H1 (cell line): ENCODE data around the gene IFI30. TPM values are rescaled to one million over a fixed set of nuclear protein-coding genes. Genes with fewer than 3 reads are reported as not detected.

Source experiments
- CTCF ChIA-PET: fragments of 300-600 bp; sonication (Branson Sonifier 250); formaldehyde crosslinking; loops from one replicate; lab custom pipeline; 2021; ENCODE audit not compliant: partially characterized antibody; lab: Charles Lee
- POLR2A ChIA-PET: fragments of 300-600 bp; sonication (Branson Sonifier 250); formaldehyde crosslinking; loops from one replicate; lab custom pipeline; 2021; ENCODE audit warnings: inconsistent platforms; ENCODE audit not compliant: partially characterized antibody; lab: Charles Lee
- DNase-seq, 2 experiments: peaks; one replicate each; pipeline versions ENCODE4 v3.0.0 to v3.0.0-alpha.2; 2010 to 2022; ENCODE audit warnings: low spot score in 2 of 2, low read depth in 1 of 2, mixed read lengths in 1 of 2
- FAIRE-seq: peaks from 2 replicates; lab custom pipeline; 2011; peaks lifted over from hg19 to GRCh38; lab: Jason Lieb, UNC
- H2AFZ ChIP-seq: 2 replicates; pipeline ENCODE4 v1.8.1; 2012; ENCODE audit warnings: low read length, inconsistent platforms
- H2AK5ac ChIP-seq: 2 replicates; pipeline ENCODE4 v1.6.1; 2013; ENCODE audit warnings: low read depth, low read length
- H2BK120ac ChIP-seq: replicated peaks from 2 replicates; pipeline ENCODE3; 2013; ENCODE audit warnings: low read depth, low read length, inconsistent platforms
- H2BK12ac ChIP-seq: 2 replicates; pipeline ENCODE4 v1.6.1; 2013; ENCODE audit warnings: low read depth, low read length
- H2BK15ac ChIP-seq: 2 replicates; pipeline ENCODE4 v1.6.1; 2013; ENCODE audit warnings: low read length
- H2BK20ac ChIP-seq: 2 replicates; pipeline ENCODE4 v1.6.1; 2013; ENCODE audit warnings: low read length
- H2BK5ac ChIP-seq: 2 replicates; pipeline ENCODE4 v1.6.1; 2013; ENCODE audit warnings: low read depth, low read length
- H3K14ac ChIP-seq: 2 replicates; pipeline ENCODE4 v1.6.1; 2013; ENCODE audit warnings: inconsistent platforms; ENCODE audit not compliant: insufficient read length
- H3K18ac ChIP-seq: 2 replicates; pipeline ENCODE4 v1.6.1; 2013; ENCODE audit warnings: low read length; ENCODE audit errors: extremely low read depth
- H3K23ac ChIP-seq: 2 replicates; pipeline ENCODE4 v1.6.1; 2013; ENCODE audit warnings: inconsistent platforms; ENCODE audit not compliant: insufficient read length
- H3K23me2 ChIP-seq: 2 replicates; pipeline ENCODE4 v1.6.1; 2013; ENCODE audit warnings: low read depth, low read length
- H3K27ac ChIP-seq: 2 replicates; pipeline ENCODE4 v1.6.1; 2011; ENCODE audit warnings: low read depth, low read length, inconsistent platforms
- H3K27me3 ChIP-seq, 4 experiments: replicated peaks in 1 of 4; 1 replicate in 1 of 4; 2 replicates in 3 of 4; pipeline versions ENCODE4 v1.6.1 to v1.8.1; 2011 to 2013; ENCODE audit warnings: low read length in 3 of 4, mild to moderate bottlenecking in 3 of 4, inconsistent platforms in 2 of 4, mixed read lengths in 2 of 4, moderate library complexity in 1 of 4; ENCODE audit not compliant: control insufficient read depth in 3 of 4, insufficient read depth in 3 of 4; ENCODE audit errors: extremely low read depth in 1 of 4
- H3K36me3 ChIP-seq, 4 experiments: 2 replicates each; pipeline versions ENCODE4 v1.6.1 to v1.8.1; 2011 to 2013; ENCODE audit warnings: mild to moderate bottlenecking in 4 of 4, low read length in 3 of 4, moderate library complexity in 2 of 4, control low read depth in 1 of 4, inconsistent platforms in 1 of 4; ENCODE audit not compliant: insufficient read depth in 4 of 4, control insufficient read depth in 2 of 4
- H3K4ac ChIP-seq: replicated peaks from 2 replicates; pipeline ENCODE3; 2013; ENCODE audit warnings: low read length, low read depth, mixed read lengths, inconsistent platforms; ENCODE audit not compliant: insufficient read length
- H3K4me1 ChIP-seq, 4 experiments: replicated peaks in 1 of 4; 1 replicate in 1 of 4; 2 replicates in 3 of 4; pipeline versions ENCODE4 v1.6.1 to v1.8.1; 2011 to 2013; ENCODE audit warnings: low read length in 3 of 4, inconsistent platforms in 2 of 4, mixed read lengths in 1 of 4; ENCODE audit not compliant: insufficient read depth in 4 of 4, control insufficient read depth in 3 of 4
- H3K4me2 ChIP-seq, 2 experiments: 2 replicates each; pipeline versions ENCODE4 v1.6.1 to v1.8.1; 2011 to 2013; ENCODE audit warnings: low read depth in 2 of 2, low read length in 2 of 2, control low read depth in 1 of 2, inconsistent platforms in 1 of 2, mild to moderate bottlenecking in 1 of 2; ENCODE audit not compliant: insufficient read depth in 1 of 2
- H3K4me3 ChIP-seq, 4 experiments: fragments of 200-600, 300-600 bp in 1 of 4; sonication (generic), shearing (Covaris generic), sonication (Bioruptor Twin) in 1 of 4; 2 replicates each; pipeline versions ENCODE4 v1.5.1 to v1.8.1; 2011 to 2016; ENCODE audit warnings: low read length in 4 of 4, low read depth in 3 of 4, control low read depth in 2 of 4, inconsistent platforms in 2 of 4, mild to moderate bottlenecking in 2 of 4, mixed read lengths in 1 of 4, moderate library complexity in 1 of 4; ENCODE audit not compliant: insufficient read depth in 2 of 4; ENCODE audit errors: extremely low read depth in 1 of 4
- H3K56ac ChIP-seq: replicated peaks from 2 replicates; pipeline ENCODE3; 2013; ENCODE audit warnings: low read depth, mild to moderate bottlenecking, mixed read lengths, low read length, inconsistent platforms; ENCODE audit not compliant: insufficient read length
- H3K79me1 ChIP-seq: 2 replicates; pipeline ENCODE4 v1.6.1; 2013; ENCODE audit warnings: low read depth, low read length, control low read depth
- H3K79me2 ChIP-seq, 2 experiments: 2 replicates each; pipeline versions ENCODE4 v1.6.1 to v1.8.1; 2012 to 2013; ENCODE audit warnings: low read length in 2 of 2, mild to moderate bottlenecking in 2 of 2, inconsistent platforms in 1 of 2; ENCODE audit not compliant: insufficient read depth in 2 of 2, control insufficient read depth in 1 of 2
- H3K9ac ChIP-seq, 4 experiments: replicated peaks in 1 of 4; 1 replicate in 1 of 4; 2 replicates in 3 of 4; pipeline versions ENCODE4 v1.6.1 to v1.8.1; 2011 to 2013; ENCODE audit warnings: low read depth in 3 of 4, low read length in 3 of 4, control low read depth in 2 of 4, mild to moderate bottlenecking in 2 of 4, moderate library complexity in 2 of 4, inconsistent platforms in 1 of 4; ENCODE audit errors: extremely low read depth in 1 of 4
- H3K9me3 ChIP-seq, 2 experiments: 2 replicates each; pipeline versions ENCODE4 v1.6.1 to v1.8.1; 2012 to 2013; ENCODE audit warnings: mild to moderate bottlenecking in 2 of 2, moderate library complexity in 2 of 2, control low read depth in 1 of 2, inconsistent platforms in 1 of 2, low read depth in 1 of 2, low read length in 1 of 2, mixed read lengths in 1 of 2; ENCODE audit not compliant: insufficient read depth in 2 of 2
- H4K20me1 ChIP-seq, 2 experiments: replicated peaks in 1 of 2; 2 replicates each; pipeline versions ENCODE3 to v1.8.1; 2011 to 2013; ENCODE audit warnings: inconsistent platforms in 2 of 2, low read length in 2 of 2, mild to moderate bottlenecking in 1 of 2; ENCODE audit not compliant: insufficient read depth in 2 of 2, control insufficient read depth in 1 of 2
- H4K5ac ChIP-seq: 2 replicates; pipeline ENCODE4 v1.6.1; 2013; ENCODE audit warnings: low read length, low read depth, mixed read lengths, inconsistent platforms; ENCODE audit not compliant: insufficient read length
- H4K8ac ChIP-seq: 2 replicates; pipeline ENCODE4 v1.8.0; 2013; ENCODE audit warnings: mild to moderate bottlenecking, moderate library complexity, low read length, inconsistent platforms; ENCODE audit not compliant: insufficient read depth; ENCODE audit errors: extremely low read depth
- H4K91ac ChIP-seq: replicated peaks from 2 replicates; pipeline ENCODE3; 2013; ENCODE audit warnings: low read length, mixed read lengths, inconsistent platforms; ENCODE audit not compliant: insufficient read length
- ASH2L ChIP-seq: fragments of 200-600, 300-600 bp; sonication (generic); IDR thresholded peaks from one replicate; pipeline ENCODE4 v1.7.1; 2017; ENCODE audit warnings: low read length
- NRF1 ChIP-seq: IDR thresholded peaks from 2 replicates; pipeline ENCODE4 v1.6.1; 2011; ENCODE audit warnings: mild to moderate bottlenecking, low read depth, low read length, improper control_type of control experiment
- WGBS, 2 experiments: shearing (Covaris generic) in 1 of 2; methylation state at CpG; one replicate each; pipeline versions ENCODE4 v1.1.6 to v1.1.7; 2013 to 2015; ENCODE audit warnings: low lambda C conversion rate in 2 of 2, mixed read lengths in 2 of 2, inconsistent platforms in 1 of 2, low coverage in 1 of 2, missing lambda C conversion rate in 1 of 2; ENCODE audit not compliant: insufficient replicate concordance in 2 of 2, insufficient coverage in 1 of 2, insufficient read length in 1 of 2; ENCODE audit errors: extremely low coverage in 1 of 2, missing lambda C conversion rate in 1 of 2; 5-methylcytosine and 5-hydroxymethylcytosine counted together
- polyA plus RNA-seq, 7 experiments: library from polyadenylated mRNA; depleted of rRNA in 3 of 7; stranded (reverse) in 5 of 7; unstranded in 2 of 7; fragments of >200 nt in 5 of 7; fragments of 200-250 nt in 2 of 7; gene quantifications; 1 replicate in 5 of 7; 2 replicates in 1 of 7; 4 replicates in 1 of 7; pipeline versions ENCODE4 v1.2.1 to v1.2.3, GENCODE V29; 2011 to 2013; ENCODE audit warnings: missing spikeins in 2 of 7, mixed read lengths in 2 of 7
- total RNA-seq: library from RNA; stranded (reverse); fragmentation: NEBNext Ultra II Directional; extraction: Animal tissue kit (Norgen Biotek cat#: 25700); gene quantifications from 2 replicates; pipeline ENCODE4 v1.2.1, GENCODE V29; 2021

The IFI30 gene
- total and polyA plus RNA-seq, 2 of the 8 experiments (the other 6 are each of a cell fraction or from before 2014, with no cell fraction given): 28.9 to 62.4 TPM

DNA sequence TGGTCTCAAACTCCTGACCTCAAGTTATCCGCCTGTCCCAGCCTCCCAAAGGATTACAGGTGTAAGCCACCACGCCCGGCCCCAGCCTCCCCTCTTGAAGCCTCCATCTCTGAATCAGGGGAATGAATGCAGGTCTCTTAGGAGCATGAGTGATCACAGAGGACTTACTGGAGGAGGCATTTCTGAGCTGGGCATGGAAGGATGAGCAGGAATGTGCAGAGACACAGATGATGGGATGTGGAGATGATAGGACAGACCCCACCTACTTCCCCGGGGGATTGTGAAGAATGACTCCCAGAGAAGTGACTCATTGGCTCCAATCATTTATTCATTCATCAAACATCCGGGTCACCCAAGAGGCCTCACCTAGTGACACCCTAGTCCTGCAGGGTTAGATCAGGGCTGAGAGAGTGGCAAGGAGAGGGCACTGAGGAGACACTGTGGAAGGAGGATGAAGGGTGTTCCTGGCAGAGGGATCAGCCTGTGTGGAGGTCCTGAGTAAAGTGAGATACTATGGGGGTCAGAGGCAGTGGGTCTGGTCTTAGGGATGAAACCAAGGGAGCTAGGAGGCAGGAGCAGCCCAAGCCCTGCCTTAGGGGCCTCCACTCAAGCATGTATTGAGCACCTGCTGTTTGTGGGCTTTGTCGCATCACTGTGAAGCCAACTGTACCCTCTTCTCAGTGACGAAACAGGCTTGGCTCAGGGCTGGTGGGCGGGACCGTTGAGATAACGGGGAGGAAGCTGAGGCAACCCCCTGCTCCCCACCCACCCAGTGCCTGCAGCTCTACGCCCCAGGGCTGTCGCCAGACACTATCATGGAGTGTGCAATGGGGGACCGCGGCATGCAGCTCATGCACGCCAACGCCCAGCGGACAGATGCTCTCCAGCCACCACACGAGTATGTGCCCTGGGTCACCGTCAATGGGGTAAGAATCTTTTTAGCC is 3.0 kb downstream of the IFI30 start:
- FAIRE-seq (no peak), DNase-seq (no peak)
- ChIA-PET POLR2A (interaction anchor here (0.7 to 0.8 kb wide), 2 partner anchors 10 to 16 kb away, joined by 3 read pairs; partner anchors contain the start of gene MPV17L2), CTCF (interaction anchor here (1.4 to 4.4 kb wide), 6 partner anchors 9 to 117 kb away, joined by 3 to 21 read pairs (median 6); no protein-coding TSS in a partner anchor)
- Histone ChIP-seq H3K79me1 (no peaks in the 10 kb centered on the region), H3K36me3 (no peaks in the 10 kb centered on the region), H3K56ac (no peak overlapping the region), H4K5ac (no peak overlapping the region), H3K14ac (no peak overlapping the region), H4K20me1 (peaks cover 0 to 1% of the 10 kb centered on the region in 2 experiments), H2BK20ac (no peak overlapping the region), H3K23ac (no peak overlapping the region), H3K23me2 (peaks cover 6% of the 10 kb centered on the region; the same call in 1 of the 2 replicates), H3K18ac (no peak overlapping the region), H3K4me3 (no peak overlapping the region), H2BK120ac (no peak overlapping the region), H2BK5ac (no peak overlapping the region), H3K9me3 (no peaks in the 10 kb centered on the region), H2BK12ac (no peak overlapping the region), H3K9ac (no peak overlapping the region), H4K91ac (no peak overlapping the region), H3K27me3 (peaks cover 0 to 17% (median 7%) of the 10 kb centered on the region in 4 experiments; a peak in 5 of 7 replicates), H3K4me2 (no peak overlapping the region), H2BK15ac (no peak overlapping the region), H3K79me2 (no peaks in the 10 kb centered on the region), H3K4me1 (peaks cover 0 to 5% (median 2%) of the 10 kb centered on the region in 4 experiments; a peak in 2 of 7 replicates), H3K4ac (no peak overlapping the region), H3K27ac (no peak overlapping the region), H2AK5ac (no peak overlapping the region), H2AFZ (no peak overlapping the region), H4K8ac (no peak overlapping the region)
- 91% methylated on average over 19 of the region's 19 CpGs; no CpG with 5 or more reads in 1 of the 2 experiments for WGBS, 2 experiments
- no peak for TF ChIP-seq ASH2L
- TF ChIP-seq NRF1: no peak
